Upper lobe of right lung (tissue), 1 donor: ENCODE results near the gene CRYBB2. TPM values are rescaled to one million over a fixed set of nuclear protein-coding genes. Genes with fewer than 3 reads are reported as not detected.

ENCODE experiments used
- ATAC-seq: fragments of 200-7000 bp; cut with Tn5 transposase; one replicate; pipeline ENCODE4 v1.9.1; 2020; ENCODE audit warnings: mild to moderate bottlenecking, moderate library complexity
- DNase-seq: peaks from one replicate; pipeline ENCODE4 v3.0.0-alpha.2; 2020
- H3K27ac ChIP-seq: fragments of 200-600 bp; one replicate; pipeline ENCODE4 v1.8.0; 2022
- H3K27me3 ChIP-seq: fragments of 200-600 bp; one replicate; pipeline ENCODE4 v1.8.0; 2022; ENCODE audit warnings: mild to moderate bottlenecking
- H3K36me3 ChIP-seq: fragments of 200-600 bp; one replicate; pipeline ENCODE4 v1.8.0; 2022
- H3K4me1 ChIP-seq: fragments of 200-600 bp; one replicate; pipeline ENCODE4 v1.8.0; 2022
- H3K4me3 ChIP-seq: fragments of 200-600 bp; one replicate; pipeline ENCODE4 v1.8.0; 2022; ENCODE audit warnings: mild to moderate bottlenecking
- H3K9me3 ChIP-seq: fragments of 200-600 bp; one replicate; pipeline ENCODE4 v1.8.0; 2022
- intact Hi-C: fragments of 100-400 bp; cut with DNase I; formaldehyde crosslinking; loops from one replicate; pipeline ENCODE4 v1.11.0; 2022
- total RNA-seq: library from RNA; stranded (reverse); fragmentation: NEBNext Ultra II Directional; extraction: Animal tissue kit (Norgen Biotek cat#: 25700); gene quantifications from one replicate; pipeline ENCODE4 v1.2.1, GENCODE V29; 2021
- TF ChIP-seq, protein P1 (sequence below): fragments of 200-600 bp; IDR thresholded peaks from one replicate; pipeline ENCODE4 v1.8.0; 2022; ENCODE audit warnings: antibody characterized with exemption
- donor health status: DM: no; HTN: yes; CAD: no; lungs with severe emphysema.

CRYBB2 gene
- total RNA-seq, 1 donor from 2014 or later: not detected

DNA sequence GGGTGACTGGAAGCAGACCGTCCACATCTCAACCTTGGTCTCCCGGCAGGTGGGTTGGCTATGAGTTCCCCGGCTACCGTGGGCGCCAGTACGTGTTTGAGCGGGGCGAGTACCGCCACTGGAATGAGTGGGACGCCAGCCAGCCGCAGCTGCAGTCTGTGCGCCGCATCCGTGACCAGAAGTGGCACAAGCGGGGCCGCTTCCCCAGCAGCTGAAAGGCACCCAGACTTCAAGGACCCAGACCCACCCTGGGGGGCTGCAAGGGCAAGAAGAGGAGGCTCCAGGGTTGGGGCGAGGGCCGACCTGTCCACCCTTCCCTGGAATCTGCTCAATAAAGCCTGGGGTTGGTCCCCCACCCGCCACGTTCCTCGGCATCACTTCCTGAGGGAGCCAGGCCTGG, 12.4 kb upstream of the CRYBB2 start:
- no peaks in the 10 kb centered on the region for H3K9me3 ChIP-seq
- peak; percentile 58 for DNase-seq
- no peaks in the 10 kb centered on the region for H3K36me3 ChIP-seq
- no peak overlapping the region for H3K4me3 ChIP-seq
- TF ChIP-seq, protein P1, sequence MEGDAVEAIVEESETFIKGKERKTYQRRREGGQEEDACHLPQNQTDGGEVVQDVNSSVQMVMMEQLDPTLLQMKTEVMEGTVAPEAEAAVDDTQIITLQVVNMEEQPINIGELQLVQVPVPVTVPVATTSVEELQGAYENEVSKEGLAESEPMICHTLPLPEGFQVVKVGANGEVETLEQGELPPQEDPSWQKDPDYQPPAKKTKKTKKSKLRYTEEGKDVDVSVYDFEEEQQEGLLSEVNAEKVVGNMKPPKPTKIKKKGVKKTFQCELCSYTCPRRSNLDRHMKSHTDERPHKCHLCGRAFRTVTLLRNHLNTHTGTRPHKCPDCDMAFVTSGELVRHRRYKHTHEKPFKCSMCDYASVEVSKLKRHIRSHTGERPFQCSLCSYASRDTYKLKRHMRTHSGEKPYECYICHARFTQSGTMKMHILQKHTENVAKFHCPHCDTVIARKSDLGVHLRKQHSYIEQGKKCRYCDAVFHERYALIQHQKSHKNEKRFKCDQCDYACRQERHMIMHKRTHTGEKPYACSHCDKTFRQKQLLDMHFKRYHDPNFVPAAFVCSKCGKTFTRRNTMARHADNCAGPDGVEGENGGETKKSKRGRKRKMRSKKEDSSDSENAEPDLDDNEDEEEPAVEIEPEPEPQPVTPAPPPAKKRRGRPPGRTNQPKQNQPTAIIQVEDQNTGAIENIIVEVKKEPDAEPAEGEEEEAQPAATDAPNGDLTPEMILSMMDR: no peak
- intact Hi-C loops: no loop called here
- H3K27me3 ChIP-seq: no peaks in the 10 kb centered on the region
- ATAC-seq: no peak
- H3K27ac ChIP-seq: no peak overlapping the region
- H3K4me1 ChIP-seq: no peaks in the 10 kb centered on the region

DNA sequence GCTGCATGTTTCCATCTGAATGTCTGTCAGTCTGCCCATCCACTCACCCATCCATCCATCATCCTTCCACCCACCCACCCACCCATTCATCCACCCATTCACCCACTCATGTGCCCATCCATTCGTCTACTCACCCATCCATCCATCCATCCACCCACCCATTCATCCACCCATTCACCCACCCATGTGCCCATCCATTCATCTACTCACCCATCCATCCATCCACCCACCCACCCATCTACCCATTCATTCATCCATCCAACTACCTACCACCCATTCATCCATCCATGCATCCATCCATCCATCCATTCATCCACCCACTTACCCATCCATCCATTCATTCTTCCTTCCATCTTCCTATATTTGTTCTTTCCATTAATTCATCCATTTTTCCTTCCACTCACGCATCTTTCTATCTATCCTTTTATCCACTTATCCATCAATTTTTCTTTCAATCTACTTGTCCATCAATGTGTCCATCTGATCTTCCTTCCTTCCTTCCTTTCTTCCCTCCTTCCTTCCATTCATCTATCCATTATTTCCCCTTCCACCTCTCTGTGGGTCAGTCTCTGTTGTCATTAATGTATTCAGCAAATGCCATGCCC, 11.8 kb upstream of the CRYBB2 start:
- no peaks in the 10 kb centered on the region for H3K27me3 ChIP-seq
- intact Hi-C loops: no loop called here
- ATAC-seq: no peak
- H3K4me1 ChIP-seq: no peaks in the 10 kb centered on the region
- no peak overlapping the region for H3K4me3 ChIP-seq
- no peak overlapping the region for H3K27ac ChIP-seq
- no peaks in the 10 kb centered on the region for H3K9me3 ChIP-seq
- no peak for DNase-seq
- no peaks in the 10 kb centered on the region for H3K36me3 ChIP-seq
- TF ChIP-seq, protein P1: no peak

DNA sequence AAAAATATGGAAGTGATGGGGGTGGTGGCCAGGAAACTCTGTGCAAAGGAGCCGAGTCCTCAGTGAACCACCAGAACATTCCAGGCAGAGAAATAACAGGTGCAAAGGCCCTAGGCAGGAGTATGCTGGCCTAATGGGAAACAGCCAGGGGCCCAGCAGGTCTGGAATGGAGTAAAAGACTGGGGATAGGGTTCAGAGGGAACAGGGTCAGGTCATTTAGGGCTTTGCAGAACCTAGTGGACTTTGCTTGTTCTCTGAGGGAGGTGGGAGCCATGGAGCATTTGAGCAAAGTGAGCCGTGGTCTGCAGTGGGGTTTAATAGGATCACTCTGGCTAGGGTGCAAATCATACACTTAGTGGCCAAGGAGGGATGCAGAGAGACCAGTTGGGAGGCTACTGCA, 11.1 kb upstream of the CRYBB2 start:
- H3K4me3 ChIP-seq: no peak overlapping the region
- TF ChIP-seq, protein P1: no peak
- ATAC-seq (no peak), DNase-seq (no peak)
- H3K27me3 ChIP-seq: no peaks in the 10 kb centered on the region
- H3K9me3 ChIP-seq: no peaks in the 10 kb centered on the region
- intact Hi-C loops: no loop called here
- no peak overlapping the region for H3K27ac ChIP-seq
- H3K4me1 ChIP-seq: no peaks in the 10 kb centered on the region
- H3K36me3 ChIP-seq: no peaks in the 10 kb centered on the region

DNA sequence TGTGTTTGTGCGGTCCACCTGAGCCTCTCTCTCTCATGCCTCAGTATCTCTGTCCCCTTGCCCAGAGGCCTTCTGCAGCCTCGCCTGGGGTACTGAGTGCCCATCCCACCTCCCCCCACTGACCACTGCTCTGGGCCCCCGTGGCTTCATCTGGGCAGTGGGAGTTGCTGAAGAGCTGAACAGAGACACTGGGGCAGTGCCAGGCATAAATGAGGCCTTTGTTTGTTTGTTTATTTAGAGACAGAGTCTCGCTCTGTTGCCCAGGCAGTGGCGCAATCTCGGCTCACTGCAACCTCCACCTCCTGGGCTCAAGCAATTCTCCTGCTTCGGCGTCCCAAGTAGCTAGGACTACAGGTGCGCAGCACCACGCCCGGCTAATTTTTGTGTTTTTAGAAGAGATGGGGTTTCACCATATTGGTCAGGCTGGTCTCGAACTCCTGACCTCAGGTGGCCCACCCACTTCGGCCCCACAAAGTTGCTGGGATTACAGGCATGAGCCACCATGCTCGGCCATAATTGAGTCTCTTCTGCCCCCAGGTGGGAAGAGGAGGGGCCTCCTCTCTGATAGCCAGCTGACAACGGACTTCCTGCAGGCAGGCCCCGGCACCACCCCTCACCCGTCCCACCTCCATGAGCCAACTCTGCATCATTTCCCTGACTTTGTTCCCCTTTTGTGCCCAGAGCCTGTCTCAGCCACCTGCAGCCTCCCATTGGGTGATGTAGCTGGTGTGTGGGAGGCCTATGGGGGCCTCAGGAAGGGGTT, 10.5 kb upstream of the CRYBB2 start:
- Histone ChIP-seq H3K27ac (no peak overlapping the region), H3K4me3 (no peak overlapping the region), H3K36me3 (no peaks in the 10 kb centered on the region), H3K9me3 (no peaks in the 10 kb centered on the region), H3K4me1 (no peaks in the 10 kb centered on the region), H3K27me3 (no peaks in the 10 kb centered on the region)
- TF ChIP-seq, protein P1: no peak
- DNase-seq: no peak
- intact Hi-C loops: no loop called here
- ATAC-seq: no peak

DNA sequence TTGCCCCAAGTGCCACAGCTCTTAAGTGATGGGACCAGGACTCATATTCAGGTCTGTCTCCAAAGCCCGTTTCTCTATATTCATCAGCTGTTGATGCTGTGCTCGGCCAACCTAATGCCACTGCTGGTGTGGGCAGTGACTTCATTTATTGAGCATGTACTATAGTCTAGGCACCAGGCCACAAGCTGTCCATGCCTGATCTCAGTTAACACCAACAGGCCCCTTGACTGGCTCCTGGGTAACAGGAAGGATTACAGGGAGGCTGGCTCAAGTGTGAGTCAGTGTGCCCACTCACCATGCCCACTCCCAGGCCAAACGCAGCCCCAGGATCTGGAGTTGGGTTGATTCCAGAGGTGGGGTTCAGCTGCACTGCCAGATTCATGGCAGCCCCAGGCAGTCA, 8.6 kb upstream of the CRYBB2 start:
- no peak for DNase-seq
- Histone ChIP-seq H3K9me3 (no peaks in the 10 kb centered on the region), H3K4me3 (no peak overlapping the region), H3K4me1 (no peaks in the 10 kb centered on the region), H3K27ac (no peak overlapping the region), H3K36me3 (no peaks in the 10 kb centered on the region), H3K27me3 (no peaks in the 10 kb centered on the region)
- no peak for ATAC-seq
- TF ChIP-seq, protein P1: no peak
- intact Hi-C loops: no loop called here
